ENCODE results near the gene LRPPRC. TPM values are rescaled to one million over a fixed set of nuclear protein-coding genes. Genes with fewer than 3 reads are reported as not detected.

LRPPRC gene
- polyA plus RNA-seq, 1 donor: 89.1 TPM

DNA sequence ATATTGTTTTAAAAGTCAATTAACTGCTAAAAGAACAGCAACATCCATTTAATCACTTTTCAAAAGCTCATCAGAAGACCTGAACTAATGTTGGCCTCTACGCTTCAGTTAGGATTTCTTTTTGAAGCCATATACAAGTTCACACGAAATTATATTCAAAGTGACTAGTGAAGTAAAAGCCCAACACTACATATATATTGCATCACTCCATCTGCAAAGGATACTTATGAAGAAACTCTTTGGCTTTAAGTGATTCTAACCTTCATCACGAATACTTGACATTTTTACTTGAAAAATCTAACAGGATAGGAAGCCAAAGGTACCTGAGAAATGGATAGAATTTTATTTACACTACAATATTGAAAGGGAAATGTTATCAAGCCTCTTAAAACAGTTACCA is 50.4 kb downstream of the LRPPRC start:
- Histone ChIP-seq H3K4me1 (ENCODE audit: control insufficient read depth, insufficient read depth, low read length) (no peaks in the 10 kb centered on the region), H3K9me3 (ENCODE audit: control insufficient read depth, low read depth, low read length) (no peaks in the 10 kb centered on the region), H3K36me3 (ENCODE audit: control insufficient read depth, insufficient read depth, low read length) (peaks cover 48% of the 10 kb centered on the region), H3K27me3 (ENCODE audit: control insufficient read depth, insufficient read depth, low read length) (no peaks in the 10 kb centered on the region), H3K27ac (ENCODE audit: low read length) (no peak overlapping the region), H3K4me3 (ENCODE audit: low read length) (no peak overlapping the region)
- no peak for DNase-seq
- WGBS (ENCODE audit: insufficient coverage, low lambda C conversion rate): 100% methylated on average over 1 of the region's 3 CpGs

- H3K27ac ChIP-seq (ENCODE audit: low read length): no peak overlapping the region
- no peak overlapping the region for H3K4me3 ChIP-seq (ENCODE audit: low read length)
- peaks cover 50% of the 10 kb centered on the region for H3K36me3 ChIP-seq (ENCODE audit: control insufficient read depth, insufficient read depth, low read length)
- H3K4me1 ChIP-seq (ENCODE audit: control insufficient read depth, insufficient read depth, low read length): no peaks in the 10 kb centered on the region
- no peak for DNase-seq
- H3K27me3 ChIP-seq (ENCODE audit: control insufficient read depth, insufficient read depth, low read length): no peaks in the 10 kb centered on the region
- 100% methylated on average over 1 of the region's 3 CpGs for WGBS (ENCODE audit: insufficient coverage, low lambda C conversion rate)
- no peaks in the 10 kb centered on the region for H3K9me3 ChIP-seq (ENCODE audit: control insufficient read depth, low read depth, low read length)
Measured at GRCh38 chr2:43944915-43945314, 50.9 kb downstream of the LRPPRC start.

GRCh38 chr2:43943809-43944452 is 51.9 kb downstream of the LRPPRC start:
- Histone ChIP-seq H3K27me3 (ENCODE audit: control insufficient read depth, insufficient read depth, low read length) (no peaks in the 10 kb centered on the region), H3K36me3 (ENCODE audit: control insufficient read depth, insufficient read depth, low read length) (peaks cover 47% of the 10 kb centered on the region), H3K9me3 (ENCODE audit: control insufficient read depth, low read depth, low read length) (no peaks in the 10 kb centered on the region), H3K4me3 (ENCODE audit: low read length) (no peak overlapping the region), H3K27ac (ENCODE audit: low read length) (no peak overlapping the region), H3K4me1 (ENCODE audit: control insufficient read depth, insufficient read depth, low read length) (no peaks in the 10 kb centered on the region)
- 20% methylated on average over 1 of the region's 5 CpGs for WGBS (ENCODE audit: insufficient coverage, low lambda C conversion rate)
- peak in 1 of 2 donors; percentile 17 for DNase-seq

GRCh38 chr2:43943323-43943722 is 52.5 kb downstream of the LRPPRC start:
- H3K27ac ChIP-seq (ENCODE audit: low read length): no peak overlapping the region
- H3K4me1 ChIP-seq (ENCODE audit: control insufficient read depth, insufficient read depth, low read length): no peaks in the 10 kb centered on the region
- no peaks in the 10 kb centered on the region for H3K9me3 ChIP-seq (ENCODE audit: control insufficient read depth, low read depth, low read length)
- no peak for DNase-seq
- H3K4me3 ChIP-seq (ENCODE audit: low read length): no peak overlapping the region
- H3K36me3 ChIP-seq (ENCODE audit: control insufficient read depth, insufficient read depth, low read length): peaks cover 45% of the 10 kb centered on the region
- H3K27me3 ChIP-seq (ENCODE audit: control insufficient read depth, insufficient read depth, low read length): no peaks in the 10 kb centered on the region
- WGBS (ENCODE audit: insufficient coverage, low lambda C conversion rate): no CpG with 5 or more reads among the region's 1 CpG

DNA sequence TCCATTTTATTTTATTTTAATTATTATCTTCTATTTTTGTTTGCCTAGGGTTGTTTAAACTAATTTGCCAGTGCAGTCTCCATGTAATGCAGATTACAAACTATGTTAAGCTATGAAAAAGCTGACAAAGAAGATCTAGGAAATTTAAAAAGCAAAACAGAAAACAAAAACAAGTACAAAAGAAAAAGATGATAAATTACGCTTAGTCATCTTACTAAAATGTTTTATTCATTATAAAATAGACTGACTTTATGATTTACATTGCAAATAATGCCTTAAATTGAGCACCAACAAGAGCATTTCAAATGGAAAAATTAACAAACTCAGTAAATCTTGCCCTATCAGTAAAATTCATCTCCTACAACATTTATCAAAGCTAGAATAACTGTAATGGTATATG is 52.9 kb downstream of the LRPPRC start:
- Histone ChIP-seq H3K27ac (ENCODE audit: low read length) (no peak overlapping the region), H3K4me3 (ENCODE audit: low read length) (no peak overlapping the region), H3K36me3 (ENCODE audit: control insufficient read depth, insufficient read depth, low read length) (peaks cover 41% of the 10 kb centered on the region), H3K9me3 (ENCODE audit: control insufficient read depth, low read depth, low read length) (no peaks in the 10 kb centered on the region), H3K4me1 (ENCODE audit: control insufficient read depth, insufficient read depth, low read length) (no peaks in the 10 kb centered on the region), H3K27me3 (ENCODE audit: control insufficient read depth, insufficient read depth, low read length) (no peaks in the 10 kb centered on the region)
- no peak for DNase-seq
- WGBS (ENCODE audit: insufficient coverage, low lambda C conversion rate): 86% methylated on average over 1 of the region's 1 CpG

GRCh38 chr2:43941966-43942365 is 53.8 kb downstream of the LRPPRC start:
- WGBS (ENCODE audit: insufficient coverage, low lambda C conversion rate): 88% methylated on average over 1 of the region's 4 CpGs
- H3K27ac ChIP-seq (ENCODE audit: low read length): no peak overlapping the region
- peaks cover 37% of the 10 kb centered on the region for H3K36me3 ChIP-seq (ENCODE audit: control insufficient read depth, insufficient read depth, low read length)

GRCh38 chr2:43941359-43941758 is 54.4 kb downstream of the LRPPRC start:
- H3K36me3 ChIP-seq (ENCODE audit: control insufficient read depth, insufficient read depth, low read length): peaks cover 32% of the 10 kb centered on the region
- no CpG with 5 or more reads among the region's 3 CpGs for WGBS (ENCODE audit: insufficient coverage, low lambda C conversion rate)
- DNase-seq: no peak

More at GRCh38 chr2:43941966-43942365, 53.8 kb downstream of the LRPPRC start:
- H3K4me3 ChIP-seq (ENCODE audit: low read length): no peak overlapping the region
- H3K4me1 ChIP-seq (ENCODE audit: control insufficient read depth, insufficient read depth, low read length): no peaks in the 10 kb centered on the region
- H3K27me3 ChIP-seq (ENCODE audit: control insufficient read depth, insufficient read depth, low read length): no peaks in the 10 kb centered on the region
- no peak for DNase-seq
- no peaks in the 10 kb centered on the region for H3K9me3 ChIP-seq (ENCODE audit: control insufficient read depth, low read depth, low read length)

GRCh38 chr2:43939695-43940256 is 56.0 kb downstream of the LRPPRC start:
- H3K36me3 ChIP-seq (ENCODE audit: control insufficient read depth, insufficient read depth, low read length): peaks cover 27% of the 10 kb centered on the region
- H3K27me3 ChIP-seq (ENCODE audit: control insufficient read depth, insufficient read depth, low read length): no peaks in the 10 kb centered on the region
- WGBS (ENCODE audit: insufficient coverage, low lambda C conversion rate): no CpG with 5 or more reads among the region's 6 CpGs
- no peaks in the 10 kb centered on the region for H3K9me3 ChIP-seq (ENCODE audit: control insufficient read depth, low read depth, low read length)
- no peak overlapping the region for H3K27ac ChIP-seq (ENCODE audit: low read length)
- no peak for DNase-seq
- H3K4me3 ChIP-seq (ENCODE audit: low read length): no peak overlapping the region
- H3K4me1 ChIP-seq (ENCODE audit: control insufficient read depth, insufficient read depth, low read length): no peaks in the 10 kb centered on the region

More at GRCh38 chr2:43941359-43941758, 54.4 kb downstream of the LRPPRC start:
- Histone ChIP-seq H3K27ac (ENCODE audit: low read length) (no peak overlapping the region), H3K4me3 (ENCODE audit: low read length) (no peak overlapping the region), H3K9me3 (ENCODE audit: control insufficient read depth, low read depth, low read length) (no peaks in the 10 kb centered on the region), H3K27me3 (ENCODE audit: control insufficient read depth, insufficient read depth, low read length) (no peaks in the 10 kb centered on the region), H3K4me1 (ENCODE audit: control insufficient read depth, insufficient read depth, low read length) (no peaks in the 10 kb centered on the region)

GRCh38 chr2:43937269-43937820 is 58.4 kb downstream of the LRPPRC start:
- Histone ChIP-seq H3K36me3 (ENCODE audit: control insufficient read depth, insufficient read depth, low read length) (peaks cover 32% of the 10 kb centered on the region), H3K27me3 (ENCODE audit: control insufficient read depth, insufficient read depth, low read length) (no peaks in the 10 kb centered on the region), H3K9me3 (ENCODE audit: control insufficient read depth, low read depth, low read length) (no peaks in the 10 kb centered on the region), H3K27ac (ENCODE audit: low read length) (no peak overlapping the region), H3K4me1 (ENCODE audit: control insufficient read depth, insufficient read depth, low read length) (no peaks in the 10 kb centered on the region), H3K4me3 (ENCODE audit: low read length) (no peak overlapping the region)
- no CpG with 5 or more reads among the region's 3 CpGs for WGBS (ENCODE audit: insufficient coverage, low lambda C conversion rate)
- DNase-seq: no peak

GRCh38 chr2:43934567-43934966 is 61.2 kb downstream of the LRPPRC start:
- H3K4me3 ChIP-seq (ENCODE audit: low read length): no peak overlapping the region
- peaks cover 30% of the 10 kb centered on the region for H3K36me3 ChIP-seq (ENCODE audit: control insufficient read depth, insufficient read depth, low read length)

More at GRCh38 chr2:43934567-43934966, 61.2 kb downstream of the LRPPRC start:
- H3K27ac ChIP-seq (ENCODE audit: low read length): no peak overlapping the region
- H3K27me3 ChIP-seq (ENCODE audit: control insufficient read depth, insufficient read depth, low read length): no peaks in the 10 kb centered on the region
- H3K9me3 ChIP-seq (ENCODE audit: control insufficient read depth, low read depth, low read length): no peaks in the 10 kb centered on the region
- 96% methylated on average over 4 of the region's 4 CpGs for WGBS (ENCODE audit: insufficient coverage, low lambda C conversion rate)
- DNase-seq: no peak
- H3K4me1 ChIP-seq (ENCODE audit: control insufficient read depth, insufficient read depth, low read length): no peaks in the 10 kb centered on the region
